DOHH2 (cell line): ENCODE results near the gene CCT8L2.
"Not testable (repeated sequence)": the region's sequence is repeated elsewhere in the genome, so short reads cannot be mapped to it uniquely, and the experiment has no call there.

ENCODE experiments used
- H3F3A ChIP-seq: fragments of 200-600 bp; sonication (generic), shearing (Covaris generic); 2 replicates; pipeline ENCODE4 v1.6.0; 2016; ENCODE audit warnings: antibody characterized with exemption, mild to moderate bottlenecking; ENCODE audit not compliant: control insufficient read depth, insufficient read depth
- H3K27ac ChIP-seq: fragments of 200-600 bp; sonication (generic); 2 replicates; pipeline ENCODE4 v1.5.1; 2014; ENCODE audit warnings: low read depth, mild to moderate bottlenecking, low read length, moderate library complexity
- H3K27me3 ChIP-seq: fragments of 200-600 bp; sonication (generic); 2 replicates; pipeline ENCODE4 v1.6.1; 2014; ENCODE audit warnings: mild to moderate bottlenecking, low read length, mixed read lengths; ENCODE audit not compliant: control insufficient read depth
- H3K36me3 ChIP-seq: fragments of 200-600 bp; sonication (generic); 2 replicates; pipeline ENCODE4 v1.6.1; 2014; ENCODE audit warnings: mild to moderate bottlenecking, low read length, moderate library complexity, mixed read lengths; ENCODE audit not compliant: control insufficient read depth
- H3K4me1 ChIP-seq: fragments of 200-600 bp; sonication (generic); 2 replicates; pipeline ENCODE4 v1.6.1; 2014; ENCODE audit warnings: mild to moderate bottlenecking, low read length, mixed read lengths; ENCODE audit not compliant: control insufficient read depth
- H3K4me2 ChIP-seq: fragments of 200-600 bp; sonication (generic); 2 replicates; pipeline ENCODE4 v1.6.0; 2014; ENCODE audit warnings: mild to moderate bottlenecking, low read length, moderate library complexity
- H3K4me3 ChIP-seq: fragments of 200-600 bp; sonication (generic); 2 replicates; pipeline ENCODE4 v1.5.1; 2014; ENCODE audit warnings: mild to moderate bottlenecking, low read length, mixed read lengths
- H3K79me2 ChIP-seq: fragments of 200-600 bp; sonication (generic); 2 replicates; pipeline ENCODE4 v1.6.1; 2014; ENCODE audit warnings: mild to moderate bottlenecking, low read length, mixed read lengths; ENCODE audit not compliant: control insufficient read depth
- H3K9me2 ChIP-seq: fragments of 200-600 bp; sonication (generic); replicated peaks from 2 replicates; pipeline ENCODE4 v1.6.1; 2014; ENCODE audit warnings: mild to moderate bottlenecking, low read length, mixed read lengths; ENCODE audit not compliant: control insufficient read depth
- H3K9me3 ChIP-seq: fragments of 200-600 bp; sonication (generic); 2 replicates; pipeline ENCODE4 v1.6.1; 2014; ENCODE audit warnings: antibody characterized with exemption, low read length, mixed read lengths; ENCODE audit not compliant: control insufficient read depth, insufficient read depth
- H4K20me1 ChIP-seq: fragments of 200-600 bp; sonication (generic); 2 replicates; pipeline ENCODE4 v1.6.0; 2014; ENCODE audit warnings: low read depth, mild to moderate bottlenecking, antibody characterized with exemption, low read length, moderate library complexity; ENCODE audit not compliant: control insufficient read depth, insufficient read depth
- EZH2phosphoT487 ChIP-seq: fragments of 200-600 bp; sonication (generic); IDR thresholded peaks from 2 replicates; pipeline ENCODE4 v1.6.1; 2017; ENCODE audit warnings: borderline replicate concordance, mild to moderate bottlenecking, antibody characterized with exemption, low read length, moderate library complexity, mixed read lengths
- TF ChIP-seq, protein P1 (sequence below): fragments of 200-600 bp; sonication (generic); IDR thresholded peaks from one replicate; pipeline ENCODE4 v1.5.1; 2014; ENCODE audit warnings: antibody characterized with exemption, mild to moderate bottlenecking, low read depth, low read length; ENCODE audit not compliant: poor library complexity, severe bottlenecking

The CCT8L2 gene

GRCh38 chr22:16560651-16561050 lies 32.0 kb downstream of the CCT8L2 start:
- H3K27ac ChIP-seq, H3K27me3 ChIP-seq, H3K36me3 ChIP-seq, H3K9me2 ChIP-seq, H3K4me1 ChIP-seq, H3K9me3 ChIP-seq, H3K79me2 ChIP-seq, H4K20me1 ChIP-seq, H3K4me3 ChIP-seq, H3F3A ChIP-seq, H3K4me2 ChIP-seq: not testable (repeated sequence)

- H3K9me3 ChIP-seq: not testable (repeated sequence)
These were observed 32.6 kb downstream of the CCT8L2 start for GRCh38 chr22:16559996-16560395.

GRCh38 chr22:16559056-16559955 lies 33.3 kb downstream of the CCT8L2 start:
- Histone ChIP-seq H3K27me3 (no peaks in the 10 kb centered on the region), H3K79me2 (no peaks in the 10 kb centered on the region), H4K20me1 (no peaks in the 10 kb centered on the region), H3K9me2 (no peaks in the 10 kb centered on the region), H3K9me3 (peaks cover 6% of the 10 kb centered on the region; the same call in 1 of the 2 replicates), H3K4me3 (no peak overlapping the region), H3K4me1 (no peaks in the 10 kb centered on the region), H3K36me3 (no peaks in the 10 kb centered on the region), H3K27ac (no peak overlapping the region), H3K4me2 (no peak overlapping the region), H3F3A (no peaks in the 10 kb centered on the region)
- no peak for TF ChIP-seq EZH2phosphoT487
- TF ChIP-seq, protein P1, sequence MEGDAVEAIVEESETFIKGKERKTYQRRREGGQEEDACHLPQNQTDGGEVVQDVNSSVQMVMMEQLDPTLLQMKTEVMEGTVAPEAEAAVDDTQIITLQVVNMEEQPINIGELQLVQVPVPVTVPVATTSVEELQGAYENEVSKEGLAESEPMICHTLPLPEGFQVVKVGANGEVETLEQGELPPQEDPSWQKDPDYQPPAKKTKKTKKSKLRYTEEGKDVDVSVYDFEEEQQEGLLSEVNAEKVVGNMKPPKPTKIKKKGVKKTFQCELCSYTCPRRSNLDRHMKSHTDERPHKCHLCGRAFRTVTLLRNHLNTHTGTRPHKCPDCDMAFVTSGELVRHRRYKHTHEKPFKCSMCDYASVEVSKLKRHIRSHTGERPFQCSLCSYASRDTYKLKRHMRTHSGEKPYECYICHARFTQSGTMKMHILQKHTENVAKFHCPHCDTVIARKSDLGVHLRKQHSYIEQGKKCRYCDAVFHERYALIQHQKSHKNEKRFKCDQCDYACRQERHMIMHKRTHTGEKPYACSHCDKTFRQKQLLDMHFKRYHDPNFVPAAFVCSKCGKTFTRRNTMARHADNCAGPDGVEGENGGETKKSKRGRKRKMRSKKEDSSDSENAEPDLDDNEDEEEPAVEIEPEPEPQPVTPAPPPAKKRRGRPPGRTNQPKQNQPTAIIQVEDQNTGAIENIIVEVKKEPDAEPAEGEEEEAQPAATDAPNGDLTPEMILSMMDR: no peak

More at GRCh38 chr22:16559996-16560395, 32.6 kb downstream of the CCT8L2 start:
- not testable (repeated sequence) for H3K79me2 ChIP-seq, H4K20me1 ChIP-seq, H3F3A ChIP-seq, H3K36me3 ChIP-seq, H3K4me2 ChIP-seq, H3K27me3 ChIP-seq, H3K4me1 ChIP-seq, H3K4me3 ChIP-seq, H3K27ac ChIP-seq, H3K9me2 ChIP-seq

DNA sequence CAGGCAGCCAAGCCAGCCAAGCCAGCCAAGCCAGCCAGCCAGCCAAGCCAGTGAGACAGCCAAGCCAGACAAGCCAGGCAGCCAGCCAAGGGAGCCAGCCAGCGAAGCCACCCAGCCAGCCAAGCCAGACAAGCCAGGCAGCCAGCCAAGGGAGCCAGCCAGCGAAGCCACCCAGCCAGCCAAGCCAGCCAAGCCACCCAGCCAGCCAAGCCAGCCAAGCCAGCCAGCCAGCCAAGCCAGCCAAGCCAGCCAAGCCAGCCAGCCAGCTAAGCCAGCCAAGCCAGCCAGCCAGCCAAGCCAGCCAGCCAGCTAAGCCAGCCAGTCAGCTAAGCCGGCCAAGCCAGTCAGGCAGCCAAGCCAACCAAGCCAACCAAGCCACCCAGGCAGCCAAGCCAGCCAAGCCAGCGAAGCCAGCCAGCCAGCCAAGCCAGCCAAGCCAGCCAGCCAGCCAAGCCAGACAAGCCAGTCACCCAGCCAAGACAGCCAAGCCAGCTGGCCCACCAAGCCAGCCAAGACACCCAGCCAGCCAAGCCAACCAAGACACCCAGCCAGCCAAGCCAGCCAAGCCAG lies 34.1 kb downstream of the CCT8L2 start:
- not testable (repeated sequence) for H4K20me1 ChIP-seq, H3K4me2 ChIP-seq, H3K9me2 ChIP-seq, H3K4me1 ChIP-seq, H3K27ac ChIP-seq, H3K36me3 ChIP-seq, H3K27me3 ChIP-seq, H3K79me2 ChIP-seq, H3F3A ChIP-seq, H3K4me3 ChIP-seq, H3K9me3 ChIP-seq

- not testable (repeated sequence) for H3K79me2 ChIP-seq, H3K4me1 ChIP-seq, H3K9me3 ChIP-seq, H3K27me3 ChIP-seq, H3K9me2 ChIP-seq, H3K27ac ChIP-seq, H3K4me3 ChIP-seq, H4K20me1 ChIP-seq, H3K36me3 ChIP-seq, H3K4me2 ChIP-seq, H3F3A ChIP-seq
These were observed 35.1 kb downstream of the CCT8L2 start for GRCh38 chr22:16557511-16557910.

DNA sequence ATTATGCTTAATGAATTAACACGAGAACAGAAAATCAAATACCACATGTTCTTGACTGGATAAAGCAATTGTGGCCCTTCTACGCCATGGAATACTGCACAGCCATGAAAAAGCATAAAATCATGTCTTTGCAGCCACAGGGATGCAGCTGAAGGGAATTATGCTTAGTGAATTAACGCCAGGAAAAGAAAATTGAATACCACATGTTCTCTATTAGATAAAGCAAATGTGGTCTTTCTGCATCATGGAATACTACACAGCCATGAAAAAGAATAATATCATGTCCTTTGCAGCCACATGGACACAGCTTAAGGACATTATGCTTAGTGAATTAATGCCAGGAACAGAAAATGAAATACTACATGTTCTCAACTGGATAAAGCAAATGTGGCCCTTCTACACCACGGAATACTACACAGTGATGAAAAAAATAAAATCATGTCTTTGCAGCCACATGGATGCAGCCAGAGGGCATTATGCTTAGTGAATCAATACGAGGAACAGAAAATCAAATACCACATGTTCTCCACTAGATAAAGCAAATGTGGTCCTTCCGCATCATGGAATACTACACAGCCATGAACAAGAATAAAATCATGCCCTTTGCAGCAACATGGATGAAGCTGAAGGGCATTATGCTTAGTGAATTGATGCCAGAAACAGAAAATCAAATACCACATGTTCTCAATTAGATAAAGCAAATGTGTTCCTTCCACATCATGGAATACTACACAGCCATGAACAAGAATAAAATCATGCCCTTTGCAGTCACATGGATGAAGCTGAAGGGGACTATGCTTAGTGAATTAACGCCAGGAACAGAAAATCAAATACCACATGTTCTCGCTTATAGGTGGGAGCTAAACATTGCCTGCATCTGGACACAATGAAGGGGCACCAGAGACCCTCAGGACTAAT lies 37.3 kb downstream of the CCT8L2 start:
- H3K4me2 ChIP-seq, H3K27ac ChIP-seq, H4K20me1 ChIP-seq, H3F3A ChIP-seq, H3K4me1 ChIP-seq, H3K36me3 ChIP-seq, H3K4me3 ChIP-seq, H3K79me2 ChIP-seq, H3K9me3 ChIP-seq, H3K9me2 ChIP-seq, H3K27me3 ChIP-seq: not testable (repeated sequence)

DNA sequence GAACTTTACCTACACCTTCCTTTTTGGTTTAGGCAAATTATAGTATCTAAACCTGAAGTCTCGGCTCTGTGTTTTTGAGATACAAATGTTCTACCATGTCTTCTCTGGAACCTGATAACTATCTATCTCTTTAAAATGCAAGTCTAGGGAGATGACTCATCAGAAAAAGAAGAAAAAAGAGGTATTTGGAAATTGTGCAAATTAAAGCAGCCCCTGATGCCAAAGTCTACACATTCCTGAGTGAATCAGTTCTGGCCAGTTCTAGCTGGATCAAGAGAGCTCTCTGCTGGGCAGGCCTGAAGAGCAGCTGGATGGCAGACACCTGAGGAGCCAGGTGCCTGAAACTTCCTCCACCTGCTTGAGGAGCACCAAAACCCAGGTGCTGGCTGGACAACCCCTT lies 49.3 kb downstream of the CCT8L2 start:
- H3K4me2 ChIP-seq, H3F3A ChIP-seq, H3K27me3 ChIP-seq, H3K36me3 ChIP-seq, H3K9me2 ChIP-seq, H3K9me3 ChIP-seq, H3K4me3 ChIP-seq, H3K79me2 ChIP-seq, H3K4me1 ChIP-seq, H4K20me1 ChIP-seq, H3K27ac ChIP-seq: not testable (repeated sequence)
